ENCODE results near the gene ZCWPW1. TPM values are rescaled to one million over a fixed set of nuclear protein-coding genes. Genes with fewer than 3 reads are reported as not detected.
"Not testable (repeated sequence)": the region's sequence is repeated elsewhere in the genome, so short reads cannot be mapped to it uniquely, and the experiment has no call there.

The ZCWPW1 gene
- total RNA-seq, 6 experiments from 2014 or later = 0.86 to 5.7 (median 2.7) TPM

DNA sequence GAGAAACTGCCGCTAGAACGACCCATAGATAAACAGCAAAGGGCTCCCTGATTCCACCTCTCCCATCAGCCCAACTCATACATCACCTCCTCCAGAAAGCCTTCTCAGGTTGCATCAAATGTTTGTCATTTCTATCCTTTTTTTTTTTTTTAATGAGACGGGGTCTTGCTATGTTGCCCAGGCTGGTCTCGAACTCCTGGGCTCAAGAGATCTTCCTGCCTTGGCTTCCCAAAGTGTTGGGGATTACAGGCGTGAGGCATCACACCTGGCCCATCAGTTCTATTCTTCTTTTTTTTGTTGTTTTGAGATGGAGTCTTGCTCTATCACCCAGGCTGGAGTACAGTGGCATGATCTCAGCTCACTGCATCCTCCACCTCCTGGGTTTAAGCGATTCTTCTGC is 28.5 kb upstream of the ZCWPW1 start:
- Histone ChIP-seq H3K27me3 (no peaks in the 10 kb centered on the region), H3K36me3 (no peaks in the 10 kb centered on the region), H3K4me3 (no peak overlapping the region), H3K9me3 (no peaks in the 10 kb centered on the region), H3K4me1 (no peaks in the 10 kb centered on the region), H3K27ac (no peak overlapping the region)
- intact Hi-C loops (cut with DNase I) = no loop called here
- TF ChIP-seq POLR2A (IDR thresholded peaks at IDR 0.05) = no peak
- TF ChIP-seq, protein P1, sequence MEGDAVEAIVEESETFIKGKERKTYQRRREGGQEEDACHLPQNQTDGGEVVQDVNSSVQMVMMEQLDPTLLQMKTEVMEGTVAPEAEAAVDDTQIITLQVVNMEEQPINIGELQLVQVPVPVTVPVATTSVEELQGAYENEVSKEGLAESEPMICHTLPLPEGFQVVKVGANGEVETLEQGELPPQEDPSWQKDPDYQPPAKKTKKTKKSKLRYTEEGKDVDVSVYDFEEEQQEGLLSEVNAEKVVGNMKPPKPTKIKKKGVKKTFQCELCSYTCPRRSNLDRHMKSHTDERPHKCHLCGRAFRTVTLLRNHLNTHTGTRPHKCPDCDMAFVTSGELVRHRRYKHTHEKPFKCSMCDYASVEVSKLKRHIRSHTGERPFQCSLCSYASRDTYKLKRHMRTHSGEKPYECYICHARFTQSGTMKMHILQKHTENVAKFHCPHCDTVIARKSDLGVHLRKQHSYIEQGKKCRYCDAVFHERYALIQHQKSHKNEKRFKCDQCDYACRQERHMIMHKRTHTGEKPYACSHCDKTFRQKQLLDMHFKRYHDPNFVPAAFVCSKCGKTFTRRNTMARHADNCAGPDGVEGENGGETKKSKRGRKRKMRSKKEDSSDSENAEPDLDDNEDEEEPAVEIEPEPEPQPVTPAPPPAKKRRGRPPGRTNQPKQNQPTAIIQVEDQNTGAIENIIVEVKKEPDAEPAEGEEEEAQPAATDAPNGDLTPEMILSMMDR (IDR thresholded peaks at IDR 0.05) = no peak
- DNase-seq (no peak), ATAC-seq (no peak)
- WGBS (ENCODE audit: insufficient coverage, low coverage, low lambda C conversion rate, missing lambda C conversion rate) = 93% methylated on average over 3 of the region's 6 CpGs

DNA sequence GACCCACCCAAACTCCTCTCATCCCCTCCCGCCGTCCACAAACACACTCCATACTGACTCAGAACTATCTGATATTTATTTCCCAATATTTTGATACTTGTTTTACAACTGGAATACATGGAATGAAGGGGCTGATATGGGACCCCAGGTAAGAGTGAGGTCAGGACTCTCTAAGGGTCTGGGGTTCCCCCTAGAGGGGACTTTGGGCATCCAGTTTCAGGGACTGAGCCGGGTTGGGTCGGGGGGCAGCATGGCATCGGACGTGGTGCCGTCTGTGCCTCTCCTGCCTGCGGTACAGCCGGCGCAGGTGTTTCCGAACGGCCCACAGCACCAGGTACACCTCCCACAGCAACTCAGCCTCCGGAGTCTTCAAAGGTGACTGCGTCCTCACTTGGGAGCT is 28.1 kb upstream of the ZCWPW1 start:
- no peak for ATAC-seq
- H3K9me3 ChIP-seq = no peaks in the 10 kb centered on the region
- WGBS (ENCODE audit: insufficient coverage, low coverage, low lambda C conversion rate, missing lambda C conversion rate) = 100% methylated on average over 2 of the region's 14 CpGs
- H3K4me1 ChIP-seq = no peaks in the 10 kb centered on the region
- H3K27me3 ChIP-seq = no peaks in the 10 kb centered on the region
- H3K4me3 ChIP-seq = no peak overlapping the region
- H3K36me3 ChIP-seq = no peaks in the 10 kb centered on the region
- no peak overlapping the region for H3K27ac ChIP-seq
- intact Hi-C loops (cut with DNase I) = no loop called here
- no peak for TF ChIP-seq POLR2A (IDR thresholded peaks at IDR 0.05)
- TF ChIP-seq, protein P1 (IDR thresholded peaks at IDR 0.05) = no peak
- no peak for DNase-seq

DNA sequence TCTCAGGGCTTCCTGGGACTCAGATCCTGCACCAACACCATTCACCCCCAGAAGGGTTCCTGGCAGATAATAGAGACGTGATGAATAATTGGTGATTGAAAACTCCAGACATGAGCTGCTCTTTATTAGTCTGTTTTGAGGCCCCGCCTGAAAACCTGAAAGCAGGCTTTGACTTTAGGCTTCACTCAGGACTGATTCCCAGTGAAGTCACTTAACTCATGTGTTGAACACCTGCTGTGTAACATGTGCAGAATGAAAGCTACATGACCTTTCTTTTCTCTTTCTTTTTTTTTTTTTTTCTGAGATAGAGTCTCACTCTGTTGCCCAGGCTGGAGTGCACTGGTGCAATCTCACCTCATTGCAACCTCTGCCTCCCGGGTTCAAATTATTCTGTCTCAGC is 26.7 kb upstream of the ZCWPW1 start:
- no peaks in the 10 kb centered on the region for H3K9me3 ChIP-seq
- H3K27me3 ChIP-seq = no peaks in the 10 kb centered on the region
- no peak overlapping the region for H3K27ac ChIP-seq
- H3K4me3 ChIP-seq = no peak overlapping the region
- intact Hi-C loops (cut with DNase I) = no loop called here
- ATAC-seq (no peak), DNase-seq (no peak)
- peaks cover 0 to under 1% (median 0%) of the 10 kb centered on the region in 4 donors for H3K4me1 ChIP-seq
- H3K36me3 ChIP-seq = no peaks in the 10 kb centered on the region
- TF ChIP-seq, protein P1 (IDR thresholded peaks at IDR 0.05) = no peak
- TF ChIP-seq POLR2A (IDR thresholded peaks at IDR 0.05) = no peak
- WGBS (ENCODE audit: insufficient coverage, low coverage, low lambda C conversion rate, missing lambda C conversion rate) = 77% methylated on average over 3 of the region's 3 CpGs

DNA sequence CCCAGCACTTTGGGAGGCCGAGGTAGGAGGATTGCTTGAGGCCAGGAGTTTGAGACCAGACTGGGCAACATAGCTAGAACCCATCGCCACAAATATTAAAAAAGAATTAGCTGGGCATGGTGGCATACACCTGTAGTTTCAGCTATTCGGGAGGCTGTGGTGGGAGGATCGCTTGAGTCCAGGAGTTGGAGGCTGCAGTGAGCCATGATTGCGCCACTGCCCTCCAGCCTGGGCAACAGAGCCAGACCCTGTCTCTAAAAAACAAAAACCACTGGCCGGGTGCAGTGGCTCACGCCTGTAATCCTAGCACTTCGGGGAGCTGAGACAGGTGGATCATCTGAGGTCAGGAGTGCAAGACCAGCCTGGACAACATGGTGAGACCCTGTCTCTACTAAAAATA is 25.4 kb upstream of the ZCWPW1 start:
- H3K9me3 ChIP-seq; H3K4me1 ChIP-seq; H3K4me3 ChIP-seq; H3K27ac ChIP-seq; DNase-seq; H3K36me3 ChIP-seq; intact Hi-C loops (cut with DNase I); ATAC-seq; H3K27me3 ChIP-seq: not testable (repeated sequence)
- 90% methylated on average over 2 of the region's 8 CpGs for WGBS (ENCODE audit: insufficient coverage, low coverage, low lambda C conversion rate, missing lambda C conversion rate)

DNA sequence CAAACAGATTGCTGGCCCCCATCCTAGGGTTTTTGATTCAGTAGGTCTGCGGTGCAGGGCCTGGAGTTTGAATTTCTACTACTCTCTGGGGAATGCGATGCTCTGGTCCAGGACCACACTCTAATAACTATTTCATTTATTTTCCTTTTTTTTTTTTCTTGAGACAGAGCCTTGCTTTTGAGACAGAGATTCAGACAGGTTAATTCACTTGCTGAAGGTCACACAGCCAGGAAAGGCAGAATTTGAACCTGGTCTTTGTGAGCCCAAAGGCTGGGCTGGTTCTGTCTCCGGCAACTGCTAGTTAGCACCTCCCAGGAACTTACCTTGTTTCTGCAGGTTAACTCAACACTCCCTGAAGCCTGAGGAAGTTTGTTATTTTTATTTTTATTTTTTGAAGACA is 24.0 kb upstream of the ZCWPW1 start:
- DNase-seq (no peak), ATAC-seq (no peak)
- intact Hi-C loops (cut with DNase I) = no loop called here
- H3K9me3 ChIP-seq = no peaks in the 10 kb centered on the region
- peaks cover 0 to 6% (median 0%) of the 10 kb centered on the region in 4 donors for H3K4me1 ChIP-seq
- WGBS (ENCODE audit: insufficient coverage, low coverage, low lambda C conversion rate, missing lambda C conversion rate) = 83% methylated on average over 2 of the region's 3 CpGs
- no peak overlapping the region for H3K4me3 ChIP-seq
- no peaks in the 10 kb centered on the region for H3K27me3 ChIP-seq
- no peak overlapping the region for H3K27ac ChIP-seq
- no peaks in the 10 kb centered on the region for H3K36me3 ChIP-seq
- TF ChIP-seq POLR2A (IDR thresholded peaks at IDR 0.05) = no peak
- TF ChIP-seq, protein P1 (IDR thresholded peaks at IDR 0.05) = no peak
